HG03354 (cell line): ENCODE measurements around the gene SMG6.

ENCODE experiments used
- ATAC-seq: cut with Tn5 transposase; IDR thresholded peaks from one replicate; pipeline ENCODE4 v1.9.1; 2021; ENCODE audit warnings: mild to moderate bottlenecking; ENCODE audit not compliant: unreplicated experiment, poor library complexity, severe bottlenecking

SMG6 gene

GRCh38 chr17:2057760-2058585 is 245.6 kb downstream of the SMG6 start:
- ATAC-seq: no peak

DNA sequence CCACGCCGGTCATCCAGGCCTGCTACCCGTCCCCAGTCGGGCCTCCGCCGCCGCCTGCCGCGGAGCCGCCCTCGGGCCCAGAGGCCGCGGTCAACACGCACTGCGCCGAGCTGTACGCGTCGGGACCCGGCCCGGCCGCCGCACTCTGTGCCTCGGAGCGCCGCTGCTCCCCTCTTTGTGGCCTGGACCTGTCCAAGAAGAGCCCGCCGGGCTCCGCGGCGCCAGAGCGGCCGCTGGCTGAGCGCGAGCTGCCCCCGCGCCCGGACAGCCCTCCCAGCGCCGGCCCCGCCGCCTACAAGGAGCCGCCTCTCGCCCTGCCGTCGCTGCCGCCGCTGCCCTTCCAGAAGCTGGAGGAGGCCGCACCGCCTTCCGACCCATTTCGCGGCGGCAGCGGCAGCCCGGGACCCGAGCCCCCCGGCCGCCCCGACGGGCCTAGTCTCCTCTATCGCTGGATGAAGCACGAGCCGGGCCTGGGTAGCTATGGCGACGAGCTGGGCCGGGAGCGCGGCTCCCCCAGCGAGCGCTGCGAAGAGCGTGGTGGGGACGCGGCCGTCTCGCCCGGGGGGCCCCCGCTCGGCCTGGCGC is 246.3 kb downstream of the SMG6 start:
- no peak for ATAC-seq

DNA sequence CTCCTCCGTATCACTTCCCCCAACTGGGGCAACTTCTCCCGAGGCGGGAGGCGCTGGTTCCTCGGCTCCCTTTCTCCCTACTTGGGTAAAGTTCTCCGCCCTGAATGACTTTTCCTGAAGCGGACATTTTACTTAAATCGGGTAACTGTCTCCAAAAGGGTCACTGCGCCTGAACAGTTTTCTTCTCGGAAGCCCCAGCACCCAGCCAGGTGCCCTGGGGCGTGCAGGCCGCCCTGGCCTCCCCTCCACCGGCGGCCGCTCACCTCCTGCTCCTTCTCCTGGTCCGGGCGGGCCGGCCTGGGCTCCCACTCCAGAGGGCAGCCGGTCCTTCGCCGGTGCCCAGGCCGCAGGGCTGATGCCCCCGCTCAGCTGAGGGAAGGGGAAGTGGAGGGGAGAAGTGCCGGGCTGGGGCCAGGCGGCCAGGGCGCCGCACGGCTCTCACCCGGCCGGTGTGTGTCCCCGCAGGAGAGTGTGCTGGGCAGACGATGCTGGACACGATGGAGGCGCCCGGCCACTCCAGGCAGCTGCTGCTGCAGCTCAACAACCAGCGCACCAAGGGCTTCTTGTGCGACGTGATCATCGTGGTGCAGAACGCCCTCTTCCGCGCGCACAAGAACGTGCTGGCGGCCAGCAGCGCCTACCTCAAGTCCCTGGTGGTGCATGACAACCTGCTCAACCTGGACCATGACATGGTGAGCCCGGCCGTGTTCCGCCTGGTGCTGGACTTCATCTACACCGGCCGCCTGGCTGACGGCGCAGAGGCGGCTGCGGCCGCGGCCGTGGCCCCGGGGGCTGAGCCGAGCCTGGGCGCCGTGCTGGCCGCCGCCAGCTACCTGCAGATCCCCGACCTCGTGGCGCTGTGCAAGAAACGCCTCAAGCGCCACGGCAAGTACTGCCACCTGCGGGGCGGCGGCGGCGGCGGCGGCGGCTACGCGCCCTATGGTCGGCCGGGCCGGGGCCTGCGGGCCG is 247.1 kb downstream of the SMG6 start:
- ATAC-seq: no peak

DNA sequence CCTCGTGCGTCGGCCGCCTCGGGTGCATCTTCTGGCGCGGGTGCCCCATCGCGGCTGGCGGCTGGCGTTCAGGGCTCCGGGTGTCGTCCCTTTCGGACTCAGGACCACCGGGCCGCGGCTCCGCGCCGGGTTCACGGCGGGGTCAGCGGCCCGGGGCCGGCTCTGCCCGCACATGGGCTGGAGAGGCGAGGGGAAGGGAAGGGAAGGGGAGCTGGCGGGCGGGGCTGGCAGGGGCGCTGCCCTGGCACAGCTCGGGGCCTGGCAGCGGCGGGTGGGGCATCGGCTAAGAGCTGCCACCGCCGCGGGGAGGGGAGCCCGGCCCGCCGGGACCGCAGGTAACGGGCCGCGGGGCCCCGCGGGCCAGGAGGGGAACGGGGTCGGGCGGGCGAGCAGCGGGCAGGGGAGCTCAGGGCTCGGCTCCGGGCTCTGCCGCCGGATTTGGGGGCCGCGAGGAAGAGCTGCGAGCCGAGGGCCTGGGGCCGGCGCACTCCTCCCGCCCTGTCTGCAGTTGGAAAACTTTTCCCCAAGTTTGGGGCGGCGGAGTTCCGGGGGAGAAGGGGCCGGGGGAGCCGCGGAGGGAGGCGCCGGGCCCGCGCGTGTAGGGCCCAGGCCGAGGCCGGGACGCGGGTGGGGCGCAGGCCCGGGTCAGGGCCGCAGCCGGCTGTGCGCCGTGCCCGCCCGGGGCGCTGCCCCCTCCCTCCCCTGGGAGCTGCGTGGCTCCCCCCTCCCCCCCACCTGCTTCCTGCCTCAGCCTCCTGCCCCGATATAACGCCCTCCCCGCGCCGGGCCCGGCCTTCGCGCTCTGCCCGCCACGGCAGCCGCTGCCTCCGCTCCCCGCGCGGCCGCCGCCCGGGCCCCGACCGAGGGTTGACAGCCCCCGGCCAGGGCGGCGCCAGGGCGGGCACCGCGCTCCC is 248.0 kb downstream of the SMG6 start:
- ATAC-seq: no peak

- ATAC-seq: peak; percentile 38
These were observed 248.9 kb downstream of the SMG6 start, which contains the start of gene HIC1 for GRCh38 chr17:2054512-2055291. Gene HIC1 (plus strand): TSS chr17:2055103. CDS start chr17:2056691, 1,588 bp downstream.

- no peak for ATAC-seq
These were observed 249.4 kb downstream of the SMG6 start for GRCh38 chr17:2054262-2054511.

- no peak for ATAC-seq
These were observed 250.0 kb downstream of the SMG6 start for GRCh38 chr17:2053380-2054261.

- no peak for ATAC-seq
These were observed 251.5 kb downstream of the SMG6 start for GRCh38 chr17:2051933-2052559.

- no peak for ATAC-seq
These were observed 252.3 kb downstream of the SMG6 start for GRCh38 chr17:2051061-2051932.

GRCh38 chr17:2050300-2051060 is 253.1 kb downstream of the SMG6 start:
- peak; percentile 8 for ATAC-seq

- peak; percentile 53 for ATAC-seq
These were observed 254.0 kb downstream of the SMG6 start for GRCh38 chr17:2049333-2050299.

- ATAC-seq: no peak
These were observed 254.8 kb downstream of the SMG6 start for GRCh38 chr17:2048805-2049204.

- ATAC-seq: no peak
These were observed 256.0 kb downstream of the SMG6 start for GRCh38 chr17:2047590-2047989.

DNA sequence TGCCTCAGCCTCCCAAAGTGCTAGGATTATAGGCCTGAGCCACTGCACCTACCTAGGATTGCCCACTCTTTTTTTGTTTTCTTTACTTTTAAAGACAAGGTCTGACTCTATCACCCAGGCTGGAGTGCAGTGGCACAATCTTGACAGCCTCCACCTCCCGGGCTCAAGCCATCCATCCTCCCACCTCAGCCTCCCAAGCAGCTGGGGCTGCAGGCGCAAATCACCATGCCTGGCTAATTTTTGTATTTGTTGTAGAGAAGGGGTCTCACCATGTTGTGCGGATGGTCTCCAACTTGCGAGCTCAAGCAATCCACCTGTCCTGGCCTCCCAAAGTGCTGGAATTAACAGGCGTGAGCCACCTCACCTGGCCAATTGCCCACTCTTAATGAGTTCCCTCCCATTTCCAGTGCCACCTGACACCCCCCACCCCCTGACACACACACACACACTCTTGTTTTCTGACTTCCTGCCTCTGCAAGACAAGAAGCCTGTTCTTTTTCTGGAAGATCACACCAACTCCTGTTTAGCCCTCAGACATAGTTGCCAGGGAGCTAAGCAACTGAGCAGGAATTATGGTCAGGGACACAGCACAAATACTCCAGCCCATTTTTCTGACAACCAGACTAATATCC is 259.2 kb downstream of the SMG6 start:
- ATAC-seq: no peak
